ENCODE data around the gene ARVCF. TPM values are rescaled to one million over a fixed set of nuclear protein-coding genes. Genes with fewer than 3 reads are reported as not detected.

The ARVCF gene
- total and polyA plus RNA-seq, 2 experiments from 2014 or later = 15.6 to 122 TPM

DNA sequence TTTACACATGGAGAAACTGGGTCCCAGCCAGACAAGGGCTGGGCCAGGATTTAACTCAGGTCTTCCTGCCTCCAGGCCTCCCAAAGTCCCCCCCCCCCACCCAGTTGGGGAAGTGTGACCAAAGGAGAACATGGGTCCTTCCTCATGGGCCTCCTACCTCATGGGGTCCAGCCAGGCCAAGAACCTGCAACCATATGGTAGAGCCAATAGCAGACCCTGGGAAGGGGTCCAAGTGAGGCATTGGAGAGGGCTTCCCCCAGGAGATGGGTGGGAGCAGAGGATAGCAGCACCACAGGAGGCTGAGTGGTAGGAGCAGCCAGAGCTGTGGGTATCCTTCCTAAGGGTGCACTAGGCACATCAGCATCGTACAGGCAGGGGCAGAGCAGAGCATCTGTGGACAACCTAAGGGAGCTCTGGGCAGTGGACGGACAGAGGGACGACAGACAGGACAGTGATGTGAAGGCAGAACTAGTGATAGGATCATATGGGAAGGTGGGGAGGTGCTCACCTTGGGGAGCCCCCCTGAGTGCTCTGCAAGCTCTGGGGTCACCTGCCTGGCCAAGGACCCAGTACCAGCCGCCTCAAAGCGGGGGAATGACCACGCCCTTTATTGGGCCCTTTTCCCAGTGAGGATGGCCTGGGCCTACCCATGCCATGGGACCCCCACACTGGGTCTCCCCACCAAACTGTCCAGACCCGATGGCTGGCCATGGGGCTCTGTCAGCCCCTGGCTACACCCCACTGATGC, 4.5 kb downstream of the ARVCF start:
- Histone ChIP-seq H3K9me2 (ENCODE audit: insufficient read depth) (no peaks in the 10 kb centered on the region), H3K36me3 (ENCODE audit: insufficient read depth) (no peaks in the 10 kb centered on the region), H3F3A (replicated peaks; ENCODE audit: low read depth) (no peaks in the 10 kb centered on the region; the same call in 1 of the 2 replicates), H2AFZ (no peak overlapping the region), H3K27ac (ENCODE audit: low read depth) (no peak overlapping the region), H3K27me3 (ENCODE audit: insufficient read depth) (peaks cover 13% of the 10 kb centered on the region), H3K4me3 (no peak overlapping the region), H4K20me1 (replicated peaks; ENCODE audit: insufficient read depth) (no peaks in the 10 kb centered on the region), H3K4me1 (ENCODE audit: insufficient read depth) (peaks cover 3% of the 10 kb centered on the region; the same call in 1 of the 2 replicates), H3K79me2 (replicated peaks; ENCODE audit: insufficient read depth) (no peaks in the 10 kb centered on the region), H3K4me2 (no peak overlapping the region)
- Mint-ChIP-seq H3K36me3 (ENCODE audit: low read depth) (no peaks in the 10 kb centered on the region; the same call in 2 of the 3 replicates), H3K27ac (no peak overlapping the region), H3K9me3 (no peaks in the 10 kb centered on the region), H3K4me3 (no peak overlapping the region), H3K4me1 (peaks cover 9% of the 10 kb centered on the region; the same call in 2 of the 3 replicates), H3K27me3 (ENCODE audit: insufficient read depth, low read depth, poor library complexity) (peaks cover 12% of the 10 kb centered on the region)
- ATAC-seq (no peak), DNase-seq (ENCODE audit: low spot score) (no peak)
- TF ChIP-seq ZNF114 (CRISPR knock-in tag; IDR thresholded peaks at IDR 0.05) (no peak), REST (IDR thresholded peaks at IDR 0.05; ENCODE audit: unreplicated experiment) (no peak), CREB1 (CRISPR knock-in tag; IDR thresholded peaks at IDR 0.05; ENCODE audit: low read depth) (no peak), CTCF (conservative IDR thresholded peaks at IDR 0.05; ENCODE audit: low read depth in 2 of 2) (no peak), NANOG (IDR thresholded peaks at IDR 0.05; ENCODE audit: borderline replicate concordance) (no peak), STAT1 (IDR thresholded peaks at IDR 0.05; ENCODE audit: unreplicated experiment) (no peak), EZH2phosphoT487 (IDR thresholded peaks at IDR 0.05; ENCODE audit: unreplicated experiment) (no peak), ZNF331 (CRISPR knock-in tag; IDR thresholded peaks at IDR 0.05; ENCODE audit: low read depth) (no peak), POLR2AphosphoS5 (IDR thresholded peaks at IDR 0.05; ENCODE audit: low read depth) (no peak), EZH2 (IDR thresholded peaks at IDR 0.05; ENCODE audit: low read depth, unreplicated experiment) (no peak)
- TF ChIP-seq, protein P1, sequence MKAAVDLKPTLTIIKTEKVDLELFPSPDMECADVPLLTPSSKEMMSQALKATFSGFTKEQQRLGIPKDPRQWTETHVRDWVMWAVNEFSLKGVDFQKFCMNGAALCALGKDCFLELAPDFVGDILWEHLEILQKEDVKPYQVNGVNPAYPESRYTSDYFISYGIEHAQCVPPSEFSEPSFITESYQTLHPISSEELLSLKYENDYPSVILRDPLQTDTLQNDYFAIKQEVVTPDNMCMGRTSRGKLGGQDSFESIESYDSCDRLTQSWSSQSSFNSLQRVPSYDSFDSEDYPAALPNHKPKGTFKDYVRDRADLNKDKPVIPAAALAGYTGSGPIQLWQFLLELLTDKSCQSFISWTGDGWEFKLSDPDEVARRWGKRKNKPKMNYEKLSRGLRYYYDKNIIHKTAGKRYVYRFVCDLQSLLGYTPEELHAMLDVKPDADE (IDR thresholded peaks at IDR 0.05) = no peak
- TF ChIP-seq, protein P2, sequence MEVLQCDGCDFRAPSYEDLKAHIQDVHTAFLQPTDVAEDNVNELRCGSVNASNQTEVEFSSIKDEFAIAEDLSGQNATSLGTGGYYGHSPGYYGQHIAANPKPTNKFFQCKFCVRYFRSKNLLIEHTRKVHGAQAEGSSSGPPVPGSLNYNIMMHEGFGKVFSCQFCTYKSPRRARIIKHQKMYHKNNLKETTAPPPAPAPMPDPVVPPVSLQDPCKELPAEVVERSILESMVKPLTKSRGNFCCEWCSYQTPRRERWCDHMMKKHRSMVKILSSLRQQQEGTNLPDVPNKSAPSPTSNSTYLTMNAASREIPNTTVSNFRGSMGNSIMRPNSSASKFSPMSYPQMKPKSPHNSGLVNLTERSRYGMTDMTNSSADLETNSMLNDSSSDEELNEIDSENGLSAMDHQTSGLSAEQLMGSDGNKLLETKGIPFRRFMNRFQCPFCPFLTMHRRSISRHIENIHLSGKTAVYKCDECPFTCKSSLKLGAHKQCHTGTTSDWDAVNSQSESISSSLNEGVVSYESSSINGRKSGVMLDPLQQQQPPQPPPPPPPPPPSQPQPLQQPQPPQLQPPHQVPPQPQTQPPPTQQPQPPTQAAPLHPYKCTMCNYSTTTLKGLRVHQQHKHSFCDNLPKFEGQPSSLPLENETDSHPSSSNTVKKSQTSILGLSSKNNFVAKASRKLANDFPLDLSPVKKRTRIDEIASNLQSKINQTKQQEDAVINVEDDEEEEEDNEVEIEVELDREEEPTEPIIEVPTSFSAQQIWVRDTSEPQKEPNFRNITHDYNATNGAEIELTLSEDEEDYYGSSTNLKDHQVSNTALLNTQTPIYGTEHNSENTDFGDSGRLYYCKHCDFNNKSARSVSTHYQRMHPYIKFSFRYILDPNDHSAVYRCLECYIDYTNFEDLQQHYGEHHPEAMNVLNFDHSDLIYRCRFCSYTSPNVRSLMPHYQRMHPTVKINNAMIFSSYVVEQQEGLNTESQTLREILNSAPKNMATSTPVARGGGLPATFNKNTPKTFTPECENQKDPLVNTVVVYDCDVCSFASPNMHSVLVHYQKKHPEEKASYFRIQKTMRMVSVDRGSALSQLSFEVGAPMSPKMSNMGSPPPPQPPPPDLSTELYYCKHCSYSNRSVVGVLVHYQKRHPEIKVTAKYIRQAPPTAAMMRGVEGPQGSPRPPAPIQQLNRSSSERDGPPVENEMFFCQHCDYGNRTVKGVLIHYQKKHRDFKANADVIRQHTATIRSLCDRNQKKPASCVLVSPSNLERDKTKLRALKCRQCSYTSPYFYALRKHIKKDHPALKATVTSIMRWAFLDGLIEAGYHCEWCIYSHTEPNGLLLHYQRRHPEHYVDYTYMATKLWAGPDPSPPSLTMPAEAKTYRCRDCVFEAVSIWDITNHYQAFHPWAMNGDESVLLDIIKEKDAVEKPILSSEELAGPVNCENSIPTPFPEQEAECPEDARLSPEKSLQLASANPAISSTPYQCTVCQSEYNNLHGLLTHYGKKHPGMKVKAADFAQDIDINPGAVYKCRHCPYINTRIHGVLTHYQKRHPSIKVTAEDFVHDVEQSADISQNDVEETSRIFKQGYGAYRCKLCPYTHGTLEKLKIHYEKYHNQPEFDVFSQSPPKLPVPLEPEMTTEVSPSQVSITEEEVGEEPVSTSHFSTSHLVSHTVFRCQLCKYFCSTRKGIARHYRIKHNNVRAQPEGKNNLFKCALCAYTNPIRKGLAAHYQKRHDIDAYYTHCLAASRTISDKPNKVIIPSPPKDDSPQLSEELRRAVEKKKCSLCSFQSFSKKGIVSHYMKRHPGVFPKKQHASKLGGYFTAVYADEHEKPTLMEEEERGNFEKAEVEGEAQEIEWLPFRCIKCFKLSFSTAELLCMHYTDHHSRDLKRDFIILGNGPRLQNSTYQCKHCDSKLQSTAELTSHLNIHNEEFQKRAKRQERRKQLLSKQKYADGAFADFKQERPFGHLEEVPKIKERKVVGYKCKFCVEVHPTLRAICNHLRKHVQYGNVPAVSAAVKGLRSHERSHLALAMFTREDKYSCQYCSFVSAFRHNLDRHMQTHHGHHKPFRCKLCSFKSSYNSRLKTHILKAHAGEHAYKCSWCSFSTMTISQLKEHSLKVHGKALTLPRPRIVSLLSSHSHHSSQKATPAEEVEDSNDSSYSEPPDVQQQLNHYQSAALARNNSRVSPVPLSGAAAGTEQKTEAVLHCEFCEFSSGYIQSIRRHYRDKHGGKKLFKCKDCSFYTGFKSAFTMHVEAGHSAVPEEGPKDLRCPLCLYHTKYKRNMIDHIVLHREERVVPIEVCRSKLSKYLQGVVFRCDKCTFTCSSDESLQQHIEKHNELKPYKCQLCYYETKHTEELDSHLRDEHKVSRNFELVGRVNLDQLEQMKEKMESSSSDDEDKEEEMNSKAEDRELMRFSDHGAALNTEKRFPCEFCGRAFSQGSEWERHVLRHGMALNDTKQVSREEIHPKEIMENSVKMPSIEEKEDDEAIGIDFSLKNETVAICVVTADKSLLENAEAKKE (CRISPR knock-in tag; IDR thresholded peaks at IDR 0.05) = no peak
